Stimulated activated CD8-positive, alpha-beta memory T cell treated with anti-CD3 and anti-CD28 coated beads, Interleukin-15, amount 100 ng/mL, for 48 hours (primary cell): Measurements from ENCODE around the gene RGS1.

Source experiments
- DNase-seq, 2 donors: peaks; one replicate each; pipeline ENCODE4 v3.0.0-alpha.2; 2020; ENCODE audit warnings: low read depth in 2 of 2

The RGS1 gene

GRCh38 chr1:192575499-192576189 lies at the start of gene RGS1:
RGS1 (plus strand) TSS chr1:192575773; CDS start chr1:192575793, 20 bp downstream.
- peak; percentile 13 to 23 for DNase-seq

GRCh38 chr1:192527111-192527795 lies 48.3 kb upstream of the RGS1 start:
- DNase-seq, result no peak

- DNase-seq, result no peak
Observed at GRCh38 chr1:192527950-192528349, 47.6 kb upstream of the RGS1 start.

GRCh38 chr1:192529031-192529755 lies 46.4 kb upstream of the RGS1 start:
- DNase-seq, result no peak

- no peak for DNase-seq
Observed at GRCh38 chr1:192529811-192530210, 45.8 kb upstream of the RGS1 start.

- DNase-seq, result no peak
Observed at GRCh38 chr1:192530254-192530653, 45.3 kb upstream of the RGS1 start.

- DNase-seq, result peak in 1 of 2 donors; percentile 24
Observed at GRCh38 chr1:192531037-192531703, 44.4 kb upstream of the RGS1 start.

- DNase-seq, result no peak
Observed at GRCh38 chr1:192534666-192535065, 40.9 kb upstream of the RGS1 start.

GRCh38 chr1:192535916-192536664 lies 39.5 kb upstream of the RGS1 start:
- no peak for DNase-seq

- no peak for DNase-seq
Observed at GRCh38 chr1:192538407-192539296, 36.9 kb upstream of the RGS1 start.

GRCh38 chr1:192539297-192540092 lies 36.1 kb upstream of the RGS1 start:
- no peak for DNase-seq

GRCh38 chr1:192543445-192543844 lies 32.1 kb upstream of the RGS1 start:
- no peak for DNase-seq

GRCh38 chr1:192545896-192546521 lies 29.6 kb upstream of the RGS1 start:
- DNase-seq, result no peak

GRCh38 chr1:192546596-192547190 lies 28.9 kb upstream of the RGS1 start:
- DNase-seq, result no peak

GRCh38 chr1:192547501-192547900 lies 28.1 kb upstream of the RGS1 start:
- DNase-seq, result no peak

- no peak for DNase-seq
Observed at GRCh38 chr1:192549937-192550336, 25.6 kb upstream of the RGS1 start.

- no peak for DNase-seq
Observed at GRCh38 chr1:192550922-192551534, 24.5 kb upstream of the RGS1 start.

GRCh38 chr1:192552760-192553191 lies 22.8 kb upstream of the RGS1 start:
- no peak for DNase-seq
